GM12864 (cell line): ENCODE results near the gene SLC5A2.
"Not testable (repeated sequence)": the region's sequence is repeated elsewhere in the genome, so short reads cannot be mapped to it uniquely, and the experiment has no call there.

ENCODE experiments used
- DNase-seq: peaks from one replicate; pipeline ENCODE4 v3.0.0-alpha.2; 2011; ENCODE audit warnings: low read depth
- H3K4me3 ChIP-seq: 2 replicates; pipeline ENCODE4 v1.5.1; 2011; ENCODE audit warnings: mild to moderate bottlenecking, low read depth, low read length, control low read depth
- TF ChIP-seq, protein P1 (sequence below): IDR thresholded peaks from 2 replicates; pipeline ENCODE4 v1.5.1; 2011; ENCODE audit warnings: low read depth, mild to moderate bottlenecking, moderate library complexity, low read length, control low read depth, inconsistent platforms; ENCODE audit errors: missing control alignments

SLC5A2 gene

GRCh38 chr16:31522071-31522470, 39.1 kb downstream of the SLC5A2 start:
- H3K4me3 ChIP-seq: no peak overlapping the region
- no peak for DNase-seq

GRCh38 chr16:31523768-31524167, 40.8 kb downstream of the SLC5A2 start:
- not testable (repeated sequence) for DNase-seq, H3K4me3 ChIP-seq

More at GRCh38 chr16:31522071-31522470, 39.1 kb downstream of the SLC5A2 start:
- TF ChIP-seq, protein P1, sequence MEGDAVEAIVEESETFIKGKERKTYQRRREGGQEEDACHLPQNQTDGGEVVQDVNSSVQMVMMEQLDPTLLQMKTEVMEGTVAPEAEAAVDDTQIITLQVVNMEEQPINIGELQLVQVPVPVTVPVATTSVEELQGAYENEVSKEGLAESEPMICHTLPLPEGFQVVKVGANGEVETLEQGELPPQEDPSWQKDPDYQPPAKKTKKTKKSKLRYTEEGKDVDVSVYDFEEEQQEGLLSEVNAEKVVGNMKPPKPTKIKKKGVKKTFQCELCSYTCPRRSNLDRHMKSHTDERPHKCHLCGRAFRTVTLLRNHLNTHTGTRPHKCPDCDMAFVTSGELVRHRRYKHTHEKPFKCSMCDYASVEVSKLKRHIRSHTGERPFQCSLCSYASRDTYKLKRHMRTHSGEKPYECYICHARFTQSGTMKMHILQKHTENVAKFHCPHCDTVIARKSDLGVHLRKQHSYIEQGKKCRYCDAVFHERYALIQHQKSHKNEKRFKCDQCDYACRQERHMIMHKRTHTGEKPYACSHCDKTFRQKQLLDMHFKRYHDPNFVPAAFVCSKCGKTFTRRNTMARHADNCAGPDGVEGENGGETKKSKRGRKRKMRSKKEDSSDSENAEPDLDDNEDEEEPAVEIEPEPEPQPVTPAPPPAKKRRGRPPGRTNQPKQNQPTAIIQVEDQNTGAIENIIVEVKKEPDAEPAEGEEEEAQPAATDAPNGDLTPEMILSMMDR: no peak

- DNase-seq: no peak
- TF ChIP-seq, protein P1: no peak
- H3K4me3 ChIP-seq: no peak overlapping the region
These were observed 42.2 kb downstream of the SLC5A2 start for GRCh38 chr16:31525113-31525512.

DNA sequence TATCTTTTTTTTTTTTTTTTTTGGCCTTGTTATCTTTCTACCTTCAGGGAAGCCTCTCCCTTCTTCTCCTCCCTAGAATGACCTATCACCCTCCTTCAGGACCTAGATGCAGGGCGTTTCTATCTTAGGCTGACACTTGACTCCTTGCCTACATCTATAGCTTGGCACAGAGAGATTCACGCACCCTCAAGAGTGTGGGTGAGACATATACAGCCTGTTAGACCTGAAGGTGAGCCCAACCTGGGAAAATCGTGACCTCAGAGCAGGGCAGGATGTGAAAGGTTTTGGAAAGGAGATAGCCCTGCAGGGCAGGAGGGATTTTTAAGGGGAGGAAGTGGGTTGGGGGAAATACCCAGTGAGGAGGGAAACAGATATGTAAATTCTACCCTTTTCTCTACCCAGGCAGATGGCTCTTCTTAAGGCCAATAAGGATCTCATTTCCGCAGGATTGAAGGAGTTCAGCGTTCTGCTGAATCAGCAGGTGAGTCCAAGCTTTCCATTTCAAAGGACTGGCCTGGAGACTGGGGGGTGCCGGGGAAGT, 44.9 kb downstream of the SLC5A2 start, which contains the start of gene AHSP:
Gene AHSP, plus strand, starts transcription at position 167 of the 541 bp plus-strand sequence. Its CDS starts 240 bp downstream, at position 407.
- no peak for DNase-seq
- TF ChIP-seq, protein P1: no peak
- no peak within 1 kb of the TSS for H3K4me3 ChIP-seq

DNA sequence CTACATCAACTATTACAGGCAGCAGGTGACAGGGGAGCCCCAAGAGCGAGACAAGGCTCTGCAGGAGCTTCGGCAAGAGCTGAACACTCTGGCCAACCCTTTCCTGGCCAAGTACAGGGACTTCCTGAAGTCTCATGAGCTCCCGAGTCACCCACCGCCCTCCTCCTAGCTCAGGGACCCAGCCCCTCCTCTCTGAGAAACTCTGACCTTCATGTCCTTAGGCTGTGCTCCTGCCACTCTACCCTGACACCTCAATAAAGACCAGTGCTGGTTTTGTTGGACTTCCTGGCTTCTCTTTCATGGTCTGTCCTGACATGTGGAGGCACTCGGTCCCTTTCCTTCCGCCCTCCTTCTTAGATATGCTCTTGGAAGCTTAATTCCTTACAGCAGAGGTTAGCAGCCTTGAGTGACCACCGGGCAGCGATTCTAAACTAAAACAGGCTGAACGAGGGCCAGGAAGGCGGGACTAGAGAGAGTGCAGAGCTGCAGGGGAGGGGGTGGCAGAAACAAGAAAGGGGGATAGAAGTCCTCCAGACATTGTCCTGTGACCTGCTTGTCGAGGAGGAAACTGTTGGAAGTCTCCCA, 45.7 kb downstream of the SLC5A2 start:
- H3K4me3 ChIP-seq: no peak overlapping the region
- no peak for DNase-seq
- TF ChIP-seq, protein P1: no peak

DNA sequence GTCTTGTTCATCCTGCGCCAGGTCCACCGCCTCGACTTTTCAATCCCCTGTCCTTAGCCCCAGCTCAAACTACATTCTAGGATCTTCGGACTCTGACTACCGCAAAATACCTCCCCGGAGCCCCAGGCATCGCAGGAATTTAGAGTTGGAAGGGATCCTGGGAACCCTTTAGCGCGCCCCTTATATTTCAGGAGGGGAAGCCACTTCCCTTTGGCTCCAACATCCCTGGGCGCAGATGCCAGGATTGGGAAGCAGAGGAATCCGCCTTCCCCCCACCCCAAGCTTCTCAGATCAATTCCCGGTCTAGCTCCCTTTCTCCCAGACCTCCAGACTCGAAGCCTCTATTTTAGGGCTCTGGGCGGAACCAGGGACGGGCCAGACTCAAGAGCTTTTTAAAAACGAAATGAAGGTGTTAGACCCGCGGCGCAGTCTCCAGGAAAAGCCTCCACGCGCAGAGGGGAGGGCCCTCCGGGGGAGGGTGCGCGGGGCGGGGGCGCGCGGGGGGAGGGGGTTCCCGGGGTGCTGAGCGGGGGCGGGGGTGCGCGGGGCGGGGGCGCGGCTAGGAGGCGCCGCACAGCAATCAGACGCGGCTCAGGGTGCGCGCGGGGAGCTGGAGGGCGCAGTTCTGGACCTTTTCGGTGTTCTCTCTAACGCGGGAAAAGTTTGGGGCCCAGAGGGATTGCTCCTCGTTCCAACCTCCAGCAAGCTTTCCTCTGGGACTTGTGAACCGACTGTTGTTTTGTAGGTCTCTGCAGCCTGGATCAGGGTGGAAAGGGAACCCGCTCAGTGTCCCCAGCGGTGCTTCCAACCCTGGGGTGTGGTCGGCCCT, 46.4 kb downstream of the SLC5A2 start:
- DNase-seq: no peak
- H3K4me3 ChIP-seq: no peak overlapping the region
- TF ChIP-seq, protein P1: no peak

DNA sequence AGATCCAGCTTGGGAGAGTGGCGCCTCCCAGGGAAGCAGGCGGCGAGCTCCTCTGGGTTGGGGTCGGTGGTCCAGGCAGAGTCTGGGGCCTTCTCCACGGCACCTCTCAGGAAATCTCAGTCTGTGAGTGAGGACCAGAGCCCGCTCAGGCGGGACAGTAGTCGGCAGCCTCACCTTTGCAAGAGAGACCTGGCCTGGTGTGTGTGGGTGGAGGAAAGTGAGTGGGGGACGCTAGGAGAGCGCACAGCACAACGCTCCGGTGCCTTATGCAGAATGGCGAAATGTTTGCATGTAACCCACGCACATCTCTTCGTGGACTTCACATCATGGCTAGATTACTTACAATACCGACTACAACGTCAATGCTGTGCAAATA, 47.0 kb downstream of the SLC5A2 start:
- TF ChIP-seq, protein P1: no peak
- no peak overlapping the region for H3K4me3 ChIP-seq
- DNase-seq: no peak
